Bronchial epithelial cell (primary cell): ENCODE data around the gene OSMR. TPM values are rescaled to one million over a fixed set of nuclear protein-coding genes. Genes with fewer than 3 reads are reported as not detected.

Experiments used
- DNase-seq: peaks from one replicate; pipeline ENCODE4 v3.0.0-alpha.2; 2010; ENCODE audit warnings: low read depth
- FAIRE-seq: peaks from 2 replicates; lab custom pipeline; 2011; peaks lifted over from hg19 to GRCh38; lab: Jason Lieb, UNC
- H3K27me3 ChIP-seq: 2 replicates; pipeline ENCODE4 v1.5.1; 2011; ENCODE audit warnings: low read length; ENCODE audit not compliant: control insufficient read depth, insufficient read depth
- H3K36me3 ChIP-seq: 2 replicates; pipeline ENCODE4 v1.5.1; 2011; ENCODE audit warnings: low read length; ENCODE audit not compliant: control insufficient read depth, insufficient read depth
- H3K4me3 ChIP-seq: 2 replicates; pipeline ENCODE4 v1.5.1; 2011; ENCODE audit warnings: mild to moderate bottlenecking, low read depth, low read length, control low read depth
- total RNA-seq: library from RNA; depleted of rRNA; stranded (reverse); fragments of >200 nt; gene quantifications from 2 replicates; pipeline ENCODE4 v1.2.1, GENCODE V29; 2014
- TF ChIP-seq, protein P1 (sequence below): IDR thresholded peaks from 2 replicates; pipeline ENCODE4 v1.5.1; 2011; ENCODE audit warnings: mild to moderate bottlenecking, moderate library complexity, low read length, control low read depth, inconsistent platforms; ENCODE audit not compliant: insufficient read depth, severe bottlenecking

Gene OSMR
- 36.9 and 40.7 TPM in 2 replicates for total RNA-seq

GRCh38 chr5:38845526-38846378 lies at the start of gene OSMR:
Gene OSMR (plus strand): TSS chr5:38846012. CDS start chr5:38869045, 23,033 bp downstream.
- Histone ChIP-seq H3K27me3 (no peaks in the 10 kb centered on the region), H3K36me3 (peaks cover 4% of the 10 kb centered on the region), H3K4me3 (peak within 1 kb of the TSS; percentile 99)
- FAIRE-seq (no peak), DNase-seq (peak; percentile 94)
- TF ChIP-seq, protein P1, sequence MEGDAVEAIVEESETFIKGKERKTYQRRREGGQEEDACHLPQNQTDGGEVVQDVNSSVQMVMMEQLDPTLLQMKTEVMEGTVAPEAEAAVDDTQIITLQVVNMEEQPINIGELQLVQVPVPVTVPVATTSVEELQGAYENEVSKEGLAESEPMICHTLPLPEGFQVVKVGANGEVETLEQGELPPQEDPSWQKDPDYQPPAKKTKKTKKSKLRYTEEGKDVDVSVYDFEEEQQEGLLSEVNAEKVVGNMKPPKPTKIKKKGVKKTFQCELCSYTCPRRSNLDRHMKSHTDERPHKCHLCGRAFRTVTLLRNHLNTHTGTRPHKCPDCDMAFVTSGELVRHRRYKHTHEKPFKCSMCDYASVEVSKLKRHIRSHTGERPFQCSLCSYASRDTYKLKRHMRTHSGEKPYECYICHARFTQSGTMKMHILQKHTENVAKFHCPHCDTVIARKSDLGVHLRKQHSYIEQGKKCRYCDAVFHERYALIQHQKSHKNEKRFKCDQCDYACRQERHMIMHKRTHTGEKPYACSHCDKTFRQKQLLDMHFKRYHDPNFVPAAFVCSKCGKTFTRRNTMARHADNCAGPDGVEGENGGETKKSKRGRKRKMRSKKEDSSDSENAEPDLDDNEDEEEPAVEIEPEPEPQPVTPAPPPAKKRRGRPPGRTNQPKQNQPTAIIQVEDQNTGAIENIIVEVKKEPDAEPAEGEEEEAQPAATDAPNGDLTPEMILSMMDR, result no peak

DNA sequence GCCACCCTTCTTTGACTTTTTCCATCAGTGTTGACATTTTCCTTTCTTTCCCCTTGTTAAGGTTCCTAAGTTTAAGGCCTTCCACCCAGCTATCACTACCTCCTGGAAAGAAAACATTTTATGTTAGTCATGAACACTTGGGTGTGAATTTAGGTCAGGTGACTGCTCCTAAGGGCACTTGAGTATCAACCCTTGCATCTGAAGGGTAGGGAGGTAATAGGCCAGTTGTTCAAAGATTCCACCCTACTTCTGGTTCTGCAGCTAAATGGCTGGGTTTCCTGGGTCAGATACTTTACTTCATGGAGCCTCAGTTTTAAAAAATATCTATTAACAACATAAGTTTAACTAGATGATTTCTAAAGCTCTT lies 49.1 kb upstream of the OSMR start:
- no peak for DNase-seq
- TF ChIP-seq, protein P1, result no peak
- H3K36me3 ChIP-seq, result no peaks in the 10 kb centered on the region
- no peak overlapping the region for H3K4me3 ChIP-seq
- no peak for FAIRE-seq
- no peaks in the 10 kb centered on the region for H3K27me3 ChIP-seq

- TF ChIP-seq, protein P1, result no peak
- DNase-seq, result no peak
These were observed 48.0 kb upstream of the OSMR start for GRCh38 chr5:38797838-38798237.

GRCh38 chr5:38799556-38800377 lies 46.0 kb upstream of the OSMR start:
- TF ChIP-seq, protein P1, result no peak
- no peak overlapping the region for H3K4me3 ChIP-seq
- H3K36me3 ChIP-seq, result no peaks in the 10 kb centered on the region
- H3K27me3 ChIP-seq, result no peaks in the 10 kb centered on the region
- DNase-seq (no peak), FAIRE-seq (no peak)

More at GRCh38 chr5:38797838-38798237, 48.0 kb upstream of the OSMR start:
- no peak for FAIRE-seq
- H3K27me3 ChIP-seq, result no peaks in the 10 kb centered on the region
- no peaks in the 10 kb centered on the region for H3K36me3 ChIP-seq
- no peak overlapping the region for H3K4me3 ChIP-seq

DNA sequence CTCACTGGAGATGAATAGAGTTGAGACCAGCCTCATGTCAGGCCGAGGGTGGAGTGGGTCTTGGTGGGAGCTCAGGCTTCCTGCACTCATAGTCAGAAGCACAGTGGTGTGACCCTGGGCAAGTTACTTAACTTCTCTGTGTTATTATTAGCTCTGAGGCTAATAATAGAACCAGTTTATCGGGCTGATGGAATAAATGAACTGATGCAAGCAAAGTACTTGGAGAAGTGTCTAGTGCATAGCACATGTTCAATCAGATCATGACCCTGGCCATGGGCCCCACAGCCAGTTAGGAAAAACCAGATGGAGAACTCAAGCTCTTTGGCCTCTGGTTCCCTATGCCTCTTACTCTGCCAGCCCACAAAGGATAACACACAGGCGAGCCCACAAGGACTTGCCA lies 45.3 kb upstream of the OSMR start:
- Histone ChIP-seq H3K27me3 (no peaks in the 10 kb centered on the region), H3K4me3 (no peak overlapping the region), H3K36me3 (no peaks in the 10 kb centered on the region)
- TF ChIP-seq, protein P1, result no peak
- DNase-seq (no peak), FAIRE-seq (no peak)
